ENCODE results near the gene NR2F1-AS1.

The NR2F1-AS1 gene

GRCh38 chr5:93371893-93372292, 209.1 kb downstream of the NR2F1-AS1 start:
- no peak for DNase-seq

GRCh38 chr5:93364378-93364777, 216.6 kb downstream of the NR2F1-AS1 start:
- no peak for DNase-seq

GRCh38 chr5:93360436-93361088, 220.5 kb downstream of the NR2F1-AS1 start:
- DNase-seq: no peak

GRCh38 chr5:93359960-93360305, 221.1 kb downstream of the NR2F1-AS1 start:
- DNase-seq: no peak

Data from NCI-H1105 (cell line).